Left hindlimb (tissue), 1 donor: ENCODE measurements around the gene MCF2L2.
"Not testable (repeated sequence)": the region's sequence is repeated elsewhere in the genome, so short reads cannot be mapped to it uniquely, and the experiment has no call there.

Source experiments
- DNase-seq: peaks from one replicate; pipeline ENCODE4 v3.0.0-alpha.2; 2018

Gene MCF2L2

GRCh38 chr3:183428447-183429211 lies at the start of gene MCF2L2:
MCF2L2 (minus strand) TSS chr3:183428619; CDS start chr3:183427977, 642 bp downstream.
- peak; percentile 30 for DNase-seq

- no peak for DNase-seq
Observed at GRCh38 chr3:183477801-183478456, 49.5 kb upstream of the MCF2L2 start.

GRCh38 chr3:183475764-183476162 lies 47.3 kb upstream of the MCF2L2 start:
- not testable (repeated sequence) for DNase-seq

- no peak for DNase-seq
Observed at GRCh38 chr3:183475016-183475763, 46.8 kb upstream of the MCF2L2 start.

- no peak for DNase-seq
Observed at GRCh38 chr3:183473969-183474368, 45.5 kb upstream of the MCF2L2 start.

GRCh38 chr3:183472155-183472554 lies 43.7 kb upstream of the MCF2L2 start:
- no peak for DNase-seq

- DNase-seq, result no peak
Observed at GRCh38 chr3:183468424-183468823, 40.0 kb upstream of the MCF2L2 start.

GRCh38 chr3:183466575-183466974 lies 38.2 kb upstream of the MCF2L2 start:
- DNase-seq, result no peak

- DNase-seq, result not testable (repeated sequence)
Observed at GRCh38 chr3:183465710-183466109, 37.3 kb upstream of the MCF2L2 start.

GRCh38 chr3:183464480-183464879 lies 36.1 kb upstream of the MCF2L2 start:
- DNase-seq, result no peak

- DNase-seq, result no peak
Observed at GRCh38 chr3:183460081-183461055, 31.9 kb upstream of the MCF2L2 start.

GRCh38 chr3:183455089-183455488 lies 26.7 kb upstream of the MCF2L2 start:
- DNase-seq, result no peak

GRCh38 chr3:183454064-183454463 lies 25.6 kb upstream of the MCF2L2 start:
- DNase-seq, result no peak

- no peak for DNase-seq
Observed at GRCh38 chr3:183449791-183450190, 21.4 kb upstream of the MCF2L2 start.

- DNase-seq, result peak; percentile 45
Observed at GRCh38 chr3:183449391-183449790, 21.0 kb upstream of the MCF2L2 start.

- DNase-seq, result no peak
Observed at GRCh38 chr3:183448369-183449128, 20.1 kb upstream of the MCF2L2 start.

- DNase-seq, result peak; percentile 92
Observed at GRCh38 chr3:183447206-183448001, 19.0 kb upstream of the MCF2L2 start.

GRCh38 chr3:183446838-183447205 lies 18.4 kb upstream of the MCF2L2 start:
- DNase-seq, result no peak

- DNase-seq, result no peak
Observed at GRCh38 chr3:183444748-183445147, 16.3 kb upstream of the MCF2L2 start.
